Hematopoietic multipotent progenitor cell treated with erythropoietin and hydrocortisone succinate and interleukin-3 and kit ligand, for 8 days (in vitro differentiated cells): Measurements from ENCODE around the gene STX10.
"Not testable (repeated sequence)": the region's sequence is repeated elsewhere in the genome, so short reads cannot be mapped to it uniquely, and the experiment has no call there.

Experiments used
- DNase-seq: peaks from one replicate; pipeline ENCODE4 v3.0.0-alpha.2; 2015

Gene STX10

DNA sequence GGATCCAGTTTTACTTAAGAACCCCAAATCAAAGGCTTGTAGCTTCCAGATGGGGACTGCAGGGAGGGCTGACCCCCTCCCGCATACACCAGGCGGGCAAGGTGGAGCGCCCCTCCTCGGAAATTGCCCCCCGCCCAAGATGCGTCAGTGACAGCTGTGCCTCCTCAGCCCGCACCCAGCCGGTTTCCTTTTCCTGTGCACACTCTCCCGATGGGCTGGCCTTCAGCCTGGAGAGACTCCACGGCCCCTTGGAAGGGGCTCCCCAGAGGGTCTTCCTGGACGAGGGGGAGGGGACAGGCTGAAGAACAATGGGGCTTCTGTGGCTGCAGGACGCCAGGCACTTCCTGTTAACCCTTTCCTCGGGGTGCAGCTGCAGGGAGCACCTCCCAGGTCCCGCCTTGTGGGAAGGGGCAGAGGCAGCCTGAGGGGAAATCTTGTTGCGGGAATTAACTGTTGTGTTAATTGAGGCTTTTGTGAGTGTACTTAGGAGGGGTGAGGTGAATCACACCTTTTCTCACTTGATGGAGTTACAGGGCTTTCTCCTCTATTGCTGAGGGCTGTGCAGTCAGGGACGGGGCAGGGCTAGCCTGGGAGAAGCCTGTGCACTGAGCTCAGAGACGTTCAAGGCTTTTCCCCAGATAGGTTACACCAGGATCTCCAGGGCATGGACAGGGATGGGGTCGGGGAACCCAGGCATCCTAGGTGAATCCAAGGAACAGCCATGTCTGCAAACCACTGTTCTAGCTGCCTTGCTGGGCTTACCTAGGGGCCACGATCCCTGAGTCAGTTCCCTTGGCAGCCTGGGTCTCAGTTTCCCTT, 14.4 kb upstream of the STX10 start:
- peak; percentile 33 for DNase-seq

DNA sequence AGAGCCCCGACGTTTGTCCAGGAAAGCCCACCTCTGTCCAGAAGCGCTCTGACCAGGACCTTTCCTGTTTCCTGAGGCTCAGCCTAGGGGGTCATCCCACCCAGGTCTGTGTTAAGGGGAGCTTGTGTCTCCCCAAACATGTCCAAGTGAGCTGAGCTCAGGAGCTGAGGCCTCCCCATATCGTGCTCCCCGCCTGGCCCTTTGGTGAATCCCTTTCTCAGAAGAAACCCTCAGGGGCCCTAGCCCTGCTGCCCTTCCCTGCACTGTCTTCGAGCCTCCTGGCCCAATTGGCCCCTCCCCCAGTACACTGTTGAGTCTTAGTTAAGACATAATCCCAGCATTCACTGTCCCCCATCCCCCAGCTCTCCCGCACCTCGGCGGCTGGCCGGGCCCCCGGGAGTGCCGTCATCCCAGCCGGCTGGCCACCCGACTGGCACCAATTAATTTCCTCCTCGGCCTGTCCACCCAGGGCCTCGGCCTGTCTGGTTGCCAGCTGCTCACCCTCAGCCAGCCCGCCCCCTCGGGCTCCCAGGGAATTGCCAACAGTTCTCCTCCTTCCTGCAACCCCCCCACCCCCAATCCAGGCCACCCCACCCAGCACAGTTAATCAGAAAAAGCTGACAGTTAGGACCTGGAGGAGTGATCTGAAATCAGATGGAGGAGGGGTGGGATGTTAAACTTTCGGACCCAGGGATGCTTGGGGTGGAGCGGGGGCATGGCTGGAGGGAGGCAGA, 13.6 kb upstream of the STX10 start:
- DNase-seq: peak; percentile 72

DNA sequence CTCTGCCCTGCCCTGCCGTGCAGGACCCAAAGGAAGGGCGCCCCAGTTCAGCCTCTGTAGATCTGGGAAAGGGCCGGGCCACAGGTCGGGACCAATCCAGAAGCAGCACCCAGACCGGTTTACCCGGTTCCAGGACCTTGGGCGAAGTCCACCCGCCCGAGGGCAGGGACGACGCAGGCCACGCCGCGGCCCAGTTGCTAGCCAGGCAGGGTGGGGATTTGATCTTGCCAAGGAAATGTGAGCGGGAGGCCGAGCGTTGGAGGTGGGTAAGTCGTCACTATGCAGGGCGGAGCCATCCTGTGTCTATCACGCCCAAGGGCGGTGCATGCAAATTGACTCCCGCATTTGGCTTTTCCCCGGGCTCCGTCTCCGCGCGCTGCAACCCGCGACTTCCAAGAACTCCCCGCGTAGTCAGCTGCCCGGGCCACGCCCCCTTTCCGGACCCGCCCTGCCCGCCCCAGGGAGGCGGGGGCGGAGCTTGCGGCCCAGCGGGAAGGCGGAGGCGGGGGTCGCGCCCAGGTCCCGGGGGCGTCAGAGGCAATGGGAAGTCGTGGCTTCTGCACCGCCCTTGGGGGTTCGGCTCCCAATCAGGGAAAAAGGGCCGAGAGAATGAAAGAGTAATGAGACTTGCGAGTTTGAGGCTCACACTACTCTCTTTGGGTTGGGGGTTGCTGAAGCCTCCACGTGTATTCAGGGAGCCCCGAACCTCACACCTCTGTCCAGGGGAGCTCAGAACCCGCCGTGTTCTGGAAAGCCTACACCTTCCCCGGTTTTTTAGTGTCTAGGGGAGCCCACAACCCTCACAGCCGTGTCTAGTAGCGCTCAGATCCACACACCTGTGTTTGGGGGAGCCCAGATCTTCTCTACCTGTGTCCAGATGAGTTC, 12.8 kb upstream of the STX10 start:
- DNase-seq: peak; percentile 99

DNA sequence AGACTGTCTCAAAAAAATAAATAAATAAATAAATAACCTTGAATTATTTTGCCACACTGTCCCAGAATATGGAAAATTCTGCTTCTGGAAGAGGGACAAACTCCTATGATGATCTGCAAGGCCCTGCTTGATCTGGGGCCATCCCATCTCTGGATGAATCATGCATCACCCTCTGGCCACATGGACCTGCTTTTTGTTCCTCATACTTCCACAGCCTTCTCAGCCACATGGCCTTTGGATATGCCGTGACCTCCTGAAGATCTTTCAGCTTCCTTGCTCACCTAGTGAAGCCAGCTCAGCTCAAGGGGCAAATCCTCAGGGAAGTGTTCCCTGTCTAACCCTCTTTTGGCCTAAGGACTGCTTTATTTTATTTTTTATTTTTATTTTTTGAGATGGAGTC, 10.4 kb upstream of the STX10 start:
- DNase-seq: no peak

DNA sequence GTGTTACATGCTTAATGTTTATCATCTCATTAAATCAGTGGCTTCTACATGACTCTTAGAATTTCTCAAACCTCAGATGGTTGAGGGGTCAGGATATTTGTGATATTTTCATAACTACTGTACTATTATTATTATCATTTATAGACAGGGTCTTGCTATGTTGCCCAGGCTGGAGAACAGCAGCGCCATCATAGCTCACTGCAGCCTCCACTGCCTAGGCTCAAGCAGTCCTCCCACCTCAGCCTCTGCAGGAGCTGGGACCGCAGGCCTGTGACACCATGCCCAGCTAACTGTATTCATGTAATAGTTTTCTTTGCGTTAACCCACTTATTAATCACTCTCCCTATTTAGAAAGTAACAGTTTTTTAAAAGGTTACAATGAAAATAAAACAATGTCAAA, 9.5 kb upstream of the STX10 start:
- DNase-seq: no peak

DNA sequence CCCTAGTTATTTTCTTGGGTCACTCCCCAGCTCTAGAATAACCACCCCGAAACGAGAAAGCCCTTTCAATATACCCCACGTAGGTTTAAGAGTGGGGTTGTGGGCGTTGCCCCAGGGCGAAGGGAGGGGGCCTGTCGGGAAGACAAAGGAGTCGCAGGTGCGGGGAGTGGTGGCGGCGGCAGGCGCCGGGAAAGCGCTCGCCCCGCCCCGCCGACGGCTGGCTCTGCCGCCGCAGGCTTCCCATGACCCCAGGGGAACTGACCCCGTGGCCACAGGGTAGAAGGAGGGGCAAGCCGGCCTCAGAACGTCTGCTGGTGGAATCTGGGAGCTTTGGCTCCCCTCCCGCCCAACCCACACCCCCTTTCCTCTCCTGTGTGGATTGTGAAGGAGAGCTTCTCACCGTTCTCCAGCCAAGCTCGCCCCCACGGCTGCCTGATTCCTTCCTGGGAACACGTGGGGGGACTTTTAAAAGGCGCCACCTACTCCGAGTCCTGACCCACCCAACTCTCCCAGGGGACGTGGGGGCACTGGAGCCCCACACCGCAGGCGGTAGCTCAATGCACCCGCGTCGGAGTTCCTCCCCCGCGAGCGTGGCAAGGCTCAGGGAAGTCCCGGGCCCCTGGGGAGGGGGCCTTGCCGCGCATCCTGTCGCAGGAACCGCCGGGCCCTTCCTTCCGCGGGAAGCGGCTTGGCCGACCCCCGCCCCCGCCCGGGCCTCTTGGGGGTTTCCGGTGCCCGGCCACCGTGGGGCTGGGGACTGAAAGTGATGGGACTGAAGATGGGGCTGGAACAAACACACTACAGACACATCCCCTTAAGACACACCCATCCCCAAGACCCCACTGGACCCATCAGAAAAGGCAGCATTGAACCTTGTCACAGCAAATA, 5.5 kb upstream of the STX10 start:
- peak; percentile 23 for DNase-seq

DNA sequence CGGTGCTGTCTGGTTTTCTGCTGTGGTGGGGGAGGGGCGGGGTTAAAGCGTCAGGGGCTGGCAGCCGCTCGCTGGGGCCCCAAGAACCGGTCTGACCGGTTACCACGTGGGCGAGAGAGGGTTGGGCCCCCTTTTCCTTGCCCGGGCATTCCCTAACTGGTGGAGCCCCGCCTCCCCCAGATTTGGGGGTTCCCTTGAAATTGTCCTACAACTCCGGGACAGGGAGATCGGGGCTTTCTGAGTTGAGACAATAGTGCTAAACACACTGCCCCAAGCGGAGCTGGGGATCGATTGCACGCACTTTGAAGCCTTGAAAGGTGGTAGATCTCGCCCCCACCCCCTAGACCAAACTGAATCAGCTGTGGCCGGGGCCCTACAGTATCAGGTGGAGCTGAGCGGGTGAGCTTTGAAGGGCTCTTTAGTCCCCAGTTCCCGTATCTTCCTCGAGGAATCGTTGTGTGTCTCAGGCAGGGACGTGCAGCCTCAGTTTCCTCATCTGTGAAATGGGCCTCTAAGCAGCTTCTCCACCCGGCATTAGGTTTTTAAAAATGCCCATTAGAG, 4.8 kb upstream of the STX10 start:
- peak; percentile 72 for DNase-seq

DNA sequence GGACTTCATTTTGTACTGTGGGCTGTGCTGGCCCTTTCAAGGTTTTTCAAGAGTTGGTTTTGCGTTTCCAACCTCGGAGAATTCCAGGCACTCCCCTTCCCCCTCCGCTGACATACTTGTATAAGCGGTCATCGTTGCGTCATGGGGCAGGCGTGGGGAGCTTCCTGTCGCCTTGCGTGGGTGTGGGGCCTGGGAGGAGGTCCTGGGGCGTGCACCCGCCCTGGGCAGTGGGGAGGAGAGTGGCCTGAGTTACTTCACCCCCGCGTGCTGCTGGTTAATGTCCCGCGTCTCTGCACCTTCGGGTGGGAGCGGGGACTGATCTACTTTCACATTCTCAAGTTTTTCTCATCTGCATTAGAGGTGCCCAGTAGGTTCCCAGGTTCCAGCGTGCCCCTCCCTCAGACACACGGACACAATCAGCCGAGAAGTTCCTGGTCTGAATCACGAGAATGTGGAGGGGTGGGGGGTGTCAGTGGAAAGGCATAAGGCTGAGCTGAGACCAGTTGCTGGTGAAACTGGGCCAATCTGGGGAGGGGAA, 4.1 kb upstream of the STX10 start:
- peak; percentile 75 for DNase-seq

DNA sequence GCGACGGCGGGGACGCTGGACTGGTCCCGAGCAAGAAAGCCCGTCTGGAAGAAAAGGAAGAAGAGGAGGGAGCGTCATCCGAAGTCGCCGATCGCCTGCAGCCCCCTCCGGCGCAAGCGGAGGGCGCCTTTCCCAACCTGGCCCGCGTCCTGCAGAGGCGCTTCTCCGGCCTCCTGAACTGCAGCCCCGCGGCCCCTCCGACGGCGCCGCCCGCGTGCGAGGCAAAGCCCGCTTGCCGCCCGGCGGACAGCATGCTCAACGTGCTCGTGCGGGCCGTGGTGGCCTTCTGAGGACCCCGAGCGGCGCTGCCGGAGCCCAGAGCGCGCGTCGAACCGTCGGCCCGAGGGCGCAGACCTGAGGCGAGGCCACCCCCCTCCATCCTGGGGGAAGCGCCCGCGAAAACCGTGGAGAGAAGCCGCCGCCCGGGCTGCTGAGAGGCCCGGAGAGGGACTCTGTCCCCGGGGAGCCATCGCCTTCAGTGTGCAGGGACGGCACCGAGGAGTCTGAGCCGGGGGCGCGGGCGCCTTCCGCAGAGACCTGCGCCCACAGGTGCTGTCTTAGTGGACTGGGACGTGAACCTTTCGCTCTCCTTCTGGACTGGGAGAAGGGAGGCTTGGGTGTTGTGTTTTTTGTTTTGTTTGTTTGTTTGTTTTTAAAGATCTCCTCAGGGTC, 3.5 kb upstream of the STX10 start:
- peak; percentile 42 for DNase-seq

DNA sequence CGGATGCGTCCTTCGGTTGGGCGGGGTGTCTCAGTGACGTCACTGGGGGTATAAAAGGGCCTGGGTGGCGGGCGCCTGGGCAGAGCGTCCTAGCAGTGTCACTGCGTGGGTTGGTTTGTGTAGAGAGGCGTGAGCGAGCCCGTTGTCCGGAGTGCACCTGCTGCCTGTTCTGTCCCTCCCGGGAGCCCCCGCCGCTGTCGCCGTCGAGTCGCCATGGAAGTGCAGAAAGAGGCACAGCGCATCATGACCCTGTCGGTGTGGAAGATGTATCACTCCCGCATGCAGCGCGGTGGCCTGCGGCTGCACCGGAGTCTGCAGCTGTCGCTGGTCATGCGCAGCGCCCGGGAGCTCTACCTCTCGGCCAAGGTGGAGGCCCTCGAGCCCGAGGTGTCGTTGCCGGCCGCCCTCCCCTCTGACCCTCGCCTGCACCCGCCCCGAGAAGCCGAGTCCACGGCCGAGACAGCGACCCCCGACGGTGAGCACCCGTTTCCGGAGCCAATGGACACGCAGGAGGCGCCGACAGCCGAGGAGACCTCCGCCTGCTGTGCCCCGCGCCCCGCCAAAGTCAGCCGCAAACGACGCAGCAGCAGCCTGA, 2.9 kb upstream of the STX10 start:
- peak; percentile 94 for DNase-seq

DNA sequence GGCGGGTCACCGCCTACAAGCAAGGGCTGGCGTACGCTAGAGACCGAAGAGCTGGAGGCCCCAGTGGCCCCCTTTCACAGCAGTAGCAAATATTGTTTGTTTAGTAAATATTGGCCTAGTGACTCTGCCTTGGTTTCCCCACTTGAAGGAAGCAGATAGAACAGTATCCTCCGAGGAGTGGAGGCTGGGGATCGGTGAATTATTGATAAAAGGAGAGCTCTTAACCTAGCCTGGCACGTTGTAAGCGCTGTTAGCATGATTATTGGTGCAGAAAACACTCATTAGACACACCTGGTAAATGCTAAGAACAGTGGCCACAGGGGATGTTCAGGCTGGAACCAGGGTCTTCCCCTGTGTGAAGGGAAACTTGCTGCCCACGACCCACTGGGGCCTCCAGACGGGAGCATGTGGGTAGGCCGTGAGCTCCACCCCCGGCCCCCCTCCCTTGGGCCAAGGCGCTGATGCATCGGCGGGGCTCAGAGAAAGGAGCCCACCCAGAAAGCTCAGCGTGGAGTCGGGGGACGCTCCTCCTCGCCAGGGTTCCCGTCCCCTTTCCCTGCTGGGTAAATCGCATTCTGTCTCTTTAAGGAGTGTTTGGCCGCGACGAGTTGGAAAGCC, 2.3 kb upstream of the STX10 start:
- DNase-seq: no peak

DNA sequence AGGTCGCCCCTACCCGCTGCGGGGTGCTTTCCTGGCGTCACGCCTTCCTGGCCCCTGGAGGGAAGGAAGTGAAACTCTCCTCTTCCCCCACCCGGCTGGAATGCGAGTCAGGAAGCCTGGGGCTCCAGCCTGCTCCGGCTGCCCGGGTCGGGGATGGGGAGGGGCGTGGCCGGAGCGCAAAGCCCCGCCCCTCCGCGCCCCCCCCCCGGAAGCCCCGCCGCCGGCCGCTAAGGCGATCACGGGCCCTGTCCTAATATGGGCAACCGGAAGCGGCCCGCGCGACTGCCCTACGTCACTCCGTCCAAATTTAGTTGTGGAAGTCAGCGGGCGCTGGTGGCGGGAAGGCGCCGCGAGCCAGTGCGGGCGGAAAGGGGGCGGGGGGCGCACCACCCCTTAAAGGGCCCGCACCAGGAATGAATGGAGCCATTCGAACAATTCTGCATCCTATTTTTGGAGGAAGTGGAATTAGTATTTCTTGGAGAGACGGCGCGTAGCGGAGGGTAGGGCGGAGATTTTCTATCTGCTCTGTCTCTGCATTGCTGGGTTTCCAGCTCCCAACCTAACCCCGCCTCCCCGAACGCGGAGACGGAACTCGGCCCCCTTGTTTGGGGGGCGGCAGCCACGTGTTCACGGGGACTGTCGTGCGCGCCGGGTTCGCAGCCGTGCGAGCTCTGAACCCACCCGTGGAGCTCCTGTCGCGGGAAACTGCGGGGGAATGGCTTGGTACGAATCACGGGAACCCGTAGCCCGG, 1.6 kb upstream of the STX10 start:
- peak; percentile 96 for DNase-seq

DNA sequence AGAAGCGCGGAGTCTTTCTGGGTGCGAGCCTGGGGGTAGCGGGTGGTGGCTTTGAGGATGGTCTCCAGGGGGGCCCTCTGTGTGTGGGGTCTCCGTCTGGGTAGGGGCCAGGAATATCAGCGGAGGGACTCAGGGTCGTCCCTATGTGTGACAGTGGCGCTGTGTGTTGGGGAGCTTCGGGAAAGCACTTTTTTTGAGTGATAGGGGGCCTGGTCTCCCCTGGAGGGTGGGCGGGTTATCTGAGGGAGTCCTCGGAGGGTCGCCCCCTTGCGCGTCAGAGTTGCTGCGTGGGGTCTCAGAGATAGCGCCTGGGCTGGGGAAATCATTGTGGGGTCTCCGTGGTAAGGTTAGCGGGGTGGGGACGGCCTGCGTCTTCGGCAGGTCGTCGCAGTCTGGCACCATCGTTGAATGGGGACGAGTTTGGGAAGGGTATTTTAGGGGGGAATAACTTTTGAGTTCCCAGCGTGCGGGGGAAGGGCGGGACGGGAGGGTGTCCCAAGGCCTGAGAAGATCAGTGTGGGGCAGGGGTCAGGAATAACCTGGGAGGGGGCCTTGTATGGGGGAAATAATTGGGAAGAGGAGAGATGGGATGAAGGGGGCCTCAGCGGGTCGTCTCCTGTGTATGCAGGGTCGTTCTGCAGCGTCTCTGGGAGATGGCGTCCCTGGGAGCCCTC, 893 bp upstream of the STX10 start:
- peak; percentile 27 for DNase-seq

DNA sequence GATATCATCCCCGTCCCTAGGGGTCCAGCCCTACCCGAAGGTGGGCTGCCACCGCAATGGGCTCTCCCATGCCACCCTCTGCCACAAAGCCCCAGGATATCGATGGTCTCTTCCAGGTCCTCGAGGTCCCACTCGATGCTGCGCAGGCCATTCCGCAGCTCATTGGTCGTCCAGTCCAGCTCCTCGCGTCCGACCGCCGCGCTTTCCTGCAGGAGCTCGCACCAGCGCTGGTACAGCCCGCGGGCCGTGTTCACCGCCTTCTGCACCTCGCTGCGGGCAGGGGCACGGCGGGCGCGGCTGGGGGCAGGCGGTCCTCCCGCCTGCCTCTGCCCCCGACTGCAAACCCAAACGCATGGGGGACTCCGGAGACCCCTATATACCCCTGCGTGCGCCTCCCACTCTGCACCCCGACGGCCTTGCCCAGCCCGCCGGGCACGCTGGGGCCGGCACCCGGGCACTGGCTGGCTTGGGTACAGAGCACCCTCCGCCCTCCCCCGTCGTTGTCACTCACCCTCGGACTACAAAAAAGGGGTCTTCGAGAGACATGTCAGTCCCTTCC, 468 bp downstream of the STX10 start:
- DNase-seq: peak; percentile 46

DNA sequence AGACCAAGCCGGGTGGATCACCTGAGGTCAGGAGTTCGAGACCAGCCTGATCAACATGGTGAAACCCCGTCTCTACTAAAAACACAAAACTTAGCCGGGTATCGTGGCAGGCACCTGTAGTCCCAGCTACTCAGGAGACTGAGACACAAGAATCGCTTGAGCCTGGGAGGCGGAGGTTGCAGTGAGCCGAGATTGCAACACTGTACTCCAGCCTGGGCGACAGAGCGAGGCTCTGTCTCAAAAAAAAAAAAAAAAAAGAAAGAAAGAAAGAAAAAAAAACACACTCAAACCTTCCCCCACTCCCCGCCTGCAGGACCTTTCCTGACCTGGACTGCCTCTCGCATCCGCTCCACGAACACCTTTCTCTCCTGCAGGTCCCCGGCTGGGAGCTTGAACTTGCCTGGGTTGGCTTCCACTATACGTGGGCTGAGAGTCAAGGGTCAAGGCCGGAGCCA, 975 bp downstream of the STX10 start:
- DNase-seq: not testable (repeated sequence)

DNA sequence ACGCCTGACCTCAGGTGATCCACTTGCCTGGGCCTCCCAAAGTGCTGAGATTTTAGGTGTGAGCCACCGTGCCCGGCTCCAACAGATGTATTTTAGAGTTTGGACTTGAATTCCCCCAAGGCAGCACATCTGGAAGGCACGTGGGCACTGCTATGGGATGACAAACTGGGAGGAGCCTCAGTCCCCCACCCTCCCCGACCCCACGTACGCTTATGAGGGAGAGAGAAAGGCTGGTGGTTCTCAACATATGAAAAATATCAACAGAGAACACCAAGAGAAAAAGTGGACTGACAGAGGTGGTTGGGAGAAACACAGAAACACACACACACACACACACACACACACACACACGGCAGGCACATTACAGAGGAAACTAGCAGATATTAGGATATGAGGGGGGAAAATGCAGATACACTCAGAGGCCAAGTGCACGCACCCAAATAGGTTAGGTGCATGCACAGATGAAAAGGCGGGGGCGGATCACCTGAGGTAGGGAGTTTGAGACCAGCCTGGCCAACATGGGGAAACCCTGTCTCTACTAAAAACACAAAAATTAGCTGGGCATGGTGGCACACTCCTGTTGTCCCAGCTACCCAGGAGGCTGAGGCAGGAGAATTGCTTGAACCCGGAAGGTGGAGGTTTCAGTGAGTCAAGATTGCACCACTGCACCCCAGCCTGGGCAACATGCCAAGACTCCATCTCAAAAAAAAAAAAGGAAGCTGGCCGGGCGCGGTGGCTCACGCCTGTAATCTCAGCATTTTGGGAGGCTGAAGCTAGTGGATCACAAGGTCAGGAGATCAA, 3.2 kb downstream of the STX10 start:
- DNase-seq: peak; percentile 70

DNA sequence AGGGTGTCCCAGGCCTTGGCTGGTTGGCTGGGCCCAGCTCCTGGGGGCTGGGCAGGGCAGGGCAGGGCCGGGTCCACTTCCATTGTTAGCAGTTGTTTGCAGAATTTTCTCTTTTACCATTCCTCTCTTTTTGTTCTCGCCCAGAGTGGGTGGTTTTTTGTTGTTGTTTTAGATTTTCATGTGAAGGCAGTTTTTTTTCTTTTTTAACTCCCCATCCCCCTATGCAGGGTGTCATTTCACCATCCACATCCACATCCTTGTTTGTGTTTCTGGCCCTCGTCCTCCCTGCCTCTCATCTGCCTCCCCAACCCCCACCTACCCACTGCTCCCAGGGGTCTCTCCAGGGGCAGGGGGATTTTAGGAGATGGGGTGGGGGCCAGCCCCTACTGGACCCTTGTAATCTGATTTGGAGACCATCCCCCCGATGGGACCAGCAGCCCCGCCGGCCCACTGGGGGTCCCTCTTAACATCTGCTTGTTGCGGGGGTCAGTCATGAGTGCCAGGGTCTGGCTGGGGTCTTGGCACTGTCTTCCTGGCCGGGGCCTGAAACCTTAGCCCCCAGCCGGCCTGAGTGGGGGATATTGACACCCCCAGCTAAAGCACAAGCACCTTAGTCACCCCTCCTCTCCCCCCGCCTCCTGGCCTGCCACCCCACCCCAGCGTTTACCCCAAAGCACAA, 10.4 kb downstream of the STX10 start:
- DNase-seq: no peak
